Activated T-cell treated with anti-CD3 and anti-CD28 coated beads, Interleukin-2, amount 50 U/mL, for 1 hour (primary cell): ENCODE results near the gene OXGR1.
"Not testable (repeated sequence)": the region's sequence is repeated elsewhere in the genome, so short reads cannot be mapped to it uniquely, and the experiment has no call there.

Source experiments
- DNase-seq: peaks from one replicate; pipeline ENCODE4 v3.0.0-alpha.2; 2020

Gene OXGR1

DNA sequence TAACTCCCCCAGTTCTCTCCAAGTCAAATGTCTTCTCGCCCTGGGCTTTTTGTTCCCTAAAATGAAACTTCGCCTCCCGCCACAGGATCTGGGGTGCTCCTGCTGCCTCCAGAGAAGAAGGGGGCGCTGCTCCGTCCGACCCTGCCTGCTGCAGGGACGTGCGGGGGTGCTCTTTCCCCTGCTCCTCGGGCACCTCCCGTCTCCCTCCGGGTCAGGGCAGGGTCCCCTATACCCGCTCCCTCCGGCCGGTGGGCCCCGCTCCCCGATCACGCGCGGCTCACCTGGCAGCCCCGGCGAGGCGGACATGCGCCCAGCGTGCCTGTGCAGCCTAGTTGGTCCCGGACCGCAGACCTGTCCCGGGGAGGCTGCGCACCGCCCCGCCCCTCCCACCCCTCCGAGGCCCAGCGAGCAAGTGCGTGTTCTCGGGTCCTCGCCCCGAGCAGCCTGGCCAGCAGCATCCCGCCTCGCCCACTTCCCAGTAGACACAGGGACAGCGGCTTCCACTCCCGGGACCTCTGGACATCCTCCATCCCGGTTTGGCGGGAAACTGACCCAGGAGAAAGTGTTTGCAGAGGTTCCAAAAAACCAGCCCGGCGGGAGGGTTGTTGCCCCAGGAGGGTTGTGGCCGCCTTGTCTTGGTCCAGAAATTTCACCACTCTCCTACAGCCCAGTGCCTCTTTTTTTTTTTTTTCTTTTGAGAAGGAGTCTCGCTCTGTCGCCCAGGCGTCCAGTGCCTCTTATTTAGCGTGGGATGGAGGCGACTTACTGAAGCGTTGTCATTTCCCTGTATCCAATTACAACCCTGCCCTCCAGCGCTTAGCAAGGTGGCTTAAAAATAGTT is at the start of gene OXGR1:
Gene OXGR1, minus strand, starts transcription at position 460 of the 841 bp plus-strand sequence. CDS start 6,717 bp downstream, outside the sequence.
- DNase-seq = no peak

DNA sequence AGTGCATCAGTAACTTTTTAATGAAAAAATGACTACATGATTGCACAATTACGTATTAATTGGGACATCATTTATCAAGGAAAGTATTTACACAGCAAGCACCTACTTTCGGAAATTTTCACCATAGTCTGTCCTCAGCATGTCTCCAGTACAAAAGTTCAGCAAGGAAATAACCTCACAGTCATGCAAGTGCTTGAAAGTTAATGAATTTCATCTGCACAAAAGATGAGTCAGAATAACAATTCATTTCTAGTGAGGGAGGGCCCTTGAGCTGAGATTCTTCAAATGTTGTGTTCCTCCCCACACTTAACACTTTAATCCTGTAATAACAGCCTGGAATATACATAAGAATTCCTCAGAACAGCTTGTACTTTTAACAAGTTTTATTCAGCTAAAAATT is 49.0 kb upstream of the OXGR1 start:
- no peak for DNase-seq

DNA sequence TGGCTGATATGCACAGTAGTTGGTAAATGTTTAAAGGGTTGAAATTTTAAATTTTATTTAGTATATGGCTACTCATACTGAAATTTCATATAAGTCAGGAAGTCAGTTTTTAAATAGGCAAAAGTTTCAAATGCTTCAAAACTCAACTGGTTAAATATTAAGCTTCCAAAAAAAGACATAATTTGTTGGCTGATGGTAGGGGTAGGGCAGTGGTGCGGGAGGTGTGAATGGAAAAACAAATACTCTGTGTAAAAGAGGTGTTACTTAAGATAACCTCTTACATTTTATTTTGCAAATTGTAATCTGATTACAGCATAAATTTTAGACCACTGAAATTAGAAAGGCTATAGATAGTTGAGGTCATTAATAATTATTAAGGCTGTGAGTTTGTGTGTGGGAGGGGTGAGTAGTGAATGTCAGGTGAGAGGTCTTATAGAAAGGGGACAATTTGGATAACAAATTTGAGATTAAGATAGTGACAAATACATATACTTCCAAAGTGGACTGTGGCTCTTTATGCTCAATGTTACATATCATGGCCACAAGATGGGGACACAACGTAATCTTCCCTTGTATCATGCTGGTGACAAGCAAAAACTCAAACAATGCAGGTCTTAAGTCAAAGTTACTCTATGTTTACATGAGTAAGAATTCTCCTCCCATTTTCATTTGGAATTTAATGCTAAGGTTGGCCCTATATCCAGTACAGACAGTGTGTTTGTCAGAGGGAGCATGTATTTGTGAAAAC is 36.6 kb upstream of the OXGR1 start:
- no peak for DNase-seq

DNA sequence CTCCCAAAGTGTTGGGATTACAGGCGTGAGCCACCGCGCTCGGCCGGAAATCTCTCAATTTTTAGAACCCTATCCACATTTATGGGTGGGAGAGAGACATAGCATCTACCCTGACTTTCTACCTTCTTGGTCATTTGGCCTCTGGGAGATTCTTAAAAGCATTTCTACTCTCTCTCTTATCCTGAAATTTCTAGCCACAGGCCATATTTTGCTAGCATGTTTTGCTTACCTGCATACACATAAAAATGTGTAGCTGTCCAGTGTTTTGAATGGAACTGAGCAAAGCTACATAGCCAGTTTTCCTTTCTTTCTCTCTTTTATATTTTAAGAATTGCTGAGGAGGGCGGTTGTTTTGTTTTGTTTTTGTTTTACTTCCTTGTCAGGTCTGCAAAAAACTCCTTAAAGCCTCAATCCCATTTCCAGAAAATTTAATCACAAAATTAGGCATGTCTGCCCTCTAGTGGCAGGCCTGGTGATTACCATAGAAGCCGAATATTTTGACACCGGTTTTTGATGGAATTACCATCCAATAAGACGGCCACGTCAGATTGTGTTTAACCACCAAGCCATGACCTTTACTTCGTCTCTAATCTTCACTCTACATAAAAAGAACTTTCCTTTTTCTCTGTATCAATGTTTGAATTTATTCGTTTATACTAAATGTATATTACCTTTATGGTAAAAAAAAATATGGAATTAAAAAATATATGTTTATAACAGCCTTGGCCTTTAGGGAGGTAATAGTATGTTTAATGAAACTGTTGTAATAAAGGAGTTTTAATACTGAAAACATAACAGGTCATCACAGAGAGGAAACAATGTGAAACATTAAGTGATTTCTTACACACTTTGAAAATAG is 34.4 kb upstream of the OXGR1 start:
- DNase-seq = peak; percentile 22

DNA sequence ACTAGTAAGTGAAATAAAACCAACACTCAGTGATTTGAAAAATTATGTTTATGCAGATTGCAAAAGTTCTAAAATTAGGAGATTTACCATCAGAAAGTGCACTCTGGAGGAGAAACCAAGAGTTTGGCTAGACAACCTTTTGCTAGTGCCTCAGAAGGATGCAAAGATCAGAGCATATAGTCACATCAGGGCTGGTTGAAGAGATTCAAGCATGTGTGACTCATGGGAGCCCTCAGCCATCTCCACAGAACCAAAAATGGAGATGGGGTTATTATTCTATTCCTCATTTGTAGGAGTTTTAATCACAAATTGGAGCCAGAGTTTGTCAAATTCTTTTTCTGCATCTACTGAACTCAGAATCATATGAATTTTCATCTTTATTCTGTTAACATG is 32.9 kb upstream of the OXGR1 start:
- no peak for DNase-seq

DNA sequence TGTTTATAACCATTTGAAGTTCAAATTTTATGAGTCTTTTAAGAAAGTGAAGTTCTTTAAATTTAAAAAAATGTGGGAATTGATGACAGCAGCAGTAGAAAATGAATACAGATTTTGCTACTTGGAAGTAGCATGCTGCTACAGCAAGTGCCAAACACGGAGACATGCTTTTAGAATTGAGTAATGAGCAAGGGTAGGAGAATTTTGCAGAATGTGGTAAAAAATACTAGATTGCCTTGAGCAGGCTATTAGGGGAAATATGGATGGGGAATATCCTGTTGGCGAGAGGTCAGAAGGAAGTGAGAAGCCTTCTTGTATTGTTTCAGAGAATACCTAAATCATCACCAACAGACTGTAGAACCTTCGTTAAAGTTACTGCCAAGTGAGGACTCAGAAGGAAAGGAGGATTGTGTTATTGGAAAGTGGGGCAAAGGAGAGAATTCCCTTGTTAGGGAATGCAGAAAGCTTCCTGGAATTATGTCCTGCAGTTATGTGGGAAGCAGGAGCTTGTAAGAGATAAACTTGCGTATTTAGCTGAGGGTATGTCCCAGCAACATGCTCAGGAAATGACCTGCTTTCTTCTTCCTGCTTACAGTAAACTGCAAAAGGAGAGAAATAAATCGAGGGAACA is 32.4 kb upstream of the OXGR1 start:
- DNase-seq = no peak

DNA sequence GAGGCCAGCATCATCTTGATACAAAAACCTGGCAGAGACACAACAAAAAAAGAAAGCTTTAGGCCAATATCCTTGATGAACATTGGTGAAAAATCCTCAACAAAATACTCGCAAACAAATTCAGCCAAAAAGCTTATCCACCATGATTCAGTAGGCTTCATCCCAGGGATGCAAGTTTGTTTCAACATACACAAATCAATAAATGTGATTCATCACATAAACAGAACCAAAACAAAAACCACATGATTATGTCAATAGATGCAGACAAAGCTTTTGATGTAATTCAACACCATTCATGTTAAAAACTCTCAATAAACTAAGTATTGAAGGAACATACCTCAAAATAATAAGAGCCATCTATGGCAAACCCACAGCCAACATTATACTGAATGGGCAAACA is 29.5 kb upstream of the OXGR1 start:
- DNase-seq = not testable (repeated sequence)

DNA sequence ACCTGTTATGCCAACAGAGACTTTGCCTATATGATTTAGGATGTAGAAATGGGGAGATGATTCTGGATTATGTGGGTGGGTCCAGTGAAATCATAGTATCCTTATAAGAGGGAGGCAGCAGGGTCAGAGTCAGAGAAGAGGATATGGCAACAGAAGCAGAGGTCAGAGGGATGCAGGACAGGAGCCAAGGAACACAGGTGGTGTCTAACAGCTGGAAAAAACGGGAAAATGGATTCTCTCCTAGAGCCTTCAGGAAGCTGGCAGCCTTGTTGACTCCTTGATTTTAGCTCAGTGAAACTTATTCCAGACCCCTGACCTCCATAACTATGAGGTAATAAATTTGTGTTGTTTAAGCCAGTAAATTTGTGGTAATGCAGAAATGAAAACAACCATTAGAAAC is 28.8 kb upstream of the OXGR1 start:
- DNase-seq = no peak

DNA sequence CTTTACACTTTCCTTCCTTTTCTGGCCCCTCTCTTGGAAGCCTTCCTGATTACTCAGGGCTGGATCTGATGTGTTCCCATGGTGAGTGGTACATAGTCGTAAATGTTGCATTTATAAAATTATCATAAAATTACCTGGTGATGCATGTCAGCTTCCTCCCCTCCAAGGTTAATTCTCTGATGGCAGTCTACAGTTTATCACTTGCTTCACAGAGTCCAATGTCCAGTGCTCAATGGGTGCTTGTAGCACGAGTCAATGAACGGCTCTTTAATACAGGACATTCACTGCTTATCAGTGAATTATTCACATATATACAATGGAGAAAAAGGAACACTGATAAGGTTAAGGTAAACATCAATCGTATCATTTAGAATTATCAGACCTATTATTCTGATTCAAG is 27.0 kb upstream of the OXGR1 start:
- no peak for DNase-seq

DNA sequence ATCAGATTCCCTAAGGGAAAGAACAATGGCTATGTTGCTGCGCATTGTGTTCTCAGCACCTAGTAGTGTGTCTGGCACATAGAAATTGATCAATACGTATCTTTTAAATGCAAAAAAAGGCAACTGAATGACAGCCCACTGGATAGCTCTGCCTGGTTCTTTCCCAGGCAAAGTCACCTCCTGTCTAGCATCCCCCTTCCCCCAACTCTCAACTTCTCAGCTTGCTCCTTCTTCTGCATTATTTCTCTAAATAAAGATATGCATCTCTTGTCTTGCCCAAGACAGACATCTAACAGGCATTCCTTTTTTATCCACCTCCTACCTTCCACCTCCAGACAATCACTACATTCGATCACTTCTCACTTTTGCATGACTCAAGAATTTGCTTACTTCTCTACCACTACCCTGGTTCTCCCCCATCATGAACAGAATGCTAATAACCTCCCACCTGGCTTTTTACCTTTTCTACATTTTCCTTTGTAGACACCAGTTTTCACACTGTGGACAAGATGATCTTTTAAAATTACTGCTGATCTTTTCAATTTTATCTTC is 26.5 kb upstream of the OXGR1 start:
- no peak for DNase-seq

DNA sequence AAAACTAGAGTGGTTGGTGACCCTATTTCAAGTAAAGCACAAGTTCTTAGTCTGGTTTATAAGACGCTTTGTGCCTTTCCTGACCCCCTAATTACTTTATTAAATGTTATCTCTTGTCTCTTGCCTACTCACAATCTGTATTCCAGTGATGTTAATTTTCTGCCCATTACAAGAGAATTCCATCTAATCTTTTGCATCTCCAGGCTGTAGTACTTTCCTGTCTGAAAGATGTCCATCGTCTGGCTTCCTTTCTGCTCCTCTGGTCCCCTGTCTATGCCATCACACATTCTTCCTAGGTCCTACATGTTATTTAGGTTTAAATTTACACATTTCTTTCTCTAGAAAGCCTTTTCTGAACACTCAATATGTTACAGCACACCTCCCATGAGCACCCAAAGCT is 25.9 kb upstream of the OXGR1 start:
- DNase-seq = no peak

DNA sequence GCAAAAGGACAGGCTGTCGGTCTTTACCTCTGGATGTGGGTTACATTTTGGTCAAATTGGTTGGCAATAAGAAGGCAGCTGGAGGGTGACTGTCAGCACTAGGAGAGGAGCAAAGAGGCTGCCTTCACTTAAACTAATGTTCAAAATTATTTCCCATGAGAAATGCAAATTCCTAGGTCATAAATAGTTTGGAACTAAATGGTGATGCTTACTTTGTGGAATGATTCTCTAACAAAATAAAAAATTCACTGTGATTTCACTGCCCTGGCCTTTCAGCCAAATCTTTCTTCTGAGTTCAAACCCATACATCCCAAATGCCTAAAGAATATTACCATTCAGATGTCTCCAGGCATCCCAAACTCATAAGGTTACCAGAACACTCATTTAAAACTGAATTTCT is 25.0 kb upstream of the OXGR1 start:
- DNase-seq = no peak

DNA sequence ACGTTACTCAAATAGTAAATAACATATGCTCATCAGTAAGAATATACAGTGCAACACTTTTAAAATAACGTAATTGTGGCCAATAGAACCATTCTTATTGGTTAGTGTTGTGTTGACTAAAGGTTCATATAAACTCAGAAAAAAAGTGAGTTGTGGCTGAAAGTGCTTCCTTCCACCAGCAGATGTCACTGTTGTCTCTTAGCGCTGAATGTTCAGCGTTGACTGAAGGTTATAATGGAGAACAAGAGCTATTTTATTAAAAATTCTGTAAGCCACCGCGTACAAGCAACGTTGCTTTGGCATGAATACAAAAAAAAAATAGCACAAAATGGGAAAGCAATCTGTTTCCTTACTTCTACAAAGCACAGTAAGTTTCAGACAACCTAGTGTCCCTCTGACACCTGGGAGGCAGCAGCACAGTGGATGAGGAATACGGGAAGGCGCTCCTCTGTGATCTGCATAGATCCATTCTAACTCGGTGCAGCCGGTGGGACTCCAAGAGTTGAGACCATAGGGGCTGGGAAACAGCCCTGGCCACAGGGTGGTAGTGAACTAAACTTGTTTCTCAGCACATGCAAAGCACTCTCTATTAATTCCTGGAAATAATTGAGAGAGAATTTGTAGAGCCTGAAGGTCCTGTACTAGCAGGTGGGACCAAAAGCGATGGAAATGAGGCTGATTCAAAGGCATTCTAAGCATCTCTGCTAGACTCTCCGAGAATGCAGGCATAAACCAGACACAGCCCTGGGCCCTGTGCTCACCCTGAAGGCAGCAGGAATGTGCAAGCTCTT is 23.9 kb upstream of the OXGR1 start:
- no peak for DNase-seq

DNA sequence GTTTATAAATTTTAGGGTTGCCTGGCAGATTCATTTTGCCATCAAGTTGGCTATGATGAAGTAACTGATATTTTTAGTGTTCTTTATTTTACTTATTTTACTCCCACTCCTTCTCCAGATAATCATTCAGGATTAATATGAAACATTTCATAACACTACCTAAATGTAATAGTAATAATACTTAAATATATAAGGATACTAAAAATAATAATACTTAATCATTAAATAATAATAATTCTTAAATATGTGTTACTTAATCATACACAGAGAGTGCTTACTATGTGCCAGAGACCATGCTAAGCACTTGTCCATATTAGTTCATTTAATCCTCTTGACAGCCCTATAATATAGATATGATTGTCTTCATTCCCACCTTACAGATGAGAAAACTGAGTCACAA is 23.0 kb upstream of the OXGR1 start:
- no peak for DNase-seq

DNA sequence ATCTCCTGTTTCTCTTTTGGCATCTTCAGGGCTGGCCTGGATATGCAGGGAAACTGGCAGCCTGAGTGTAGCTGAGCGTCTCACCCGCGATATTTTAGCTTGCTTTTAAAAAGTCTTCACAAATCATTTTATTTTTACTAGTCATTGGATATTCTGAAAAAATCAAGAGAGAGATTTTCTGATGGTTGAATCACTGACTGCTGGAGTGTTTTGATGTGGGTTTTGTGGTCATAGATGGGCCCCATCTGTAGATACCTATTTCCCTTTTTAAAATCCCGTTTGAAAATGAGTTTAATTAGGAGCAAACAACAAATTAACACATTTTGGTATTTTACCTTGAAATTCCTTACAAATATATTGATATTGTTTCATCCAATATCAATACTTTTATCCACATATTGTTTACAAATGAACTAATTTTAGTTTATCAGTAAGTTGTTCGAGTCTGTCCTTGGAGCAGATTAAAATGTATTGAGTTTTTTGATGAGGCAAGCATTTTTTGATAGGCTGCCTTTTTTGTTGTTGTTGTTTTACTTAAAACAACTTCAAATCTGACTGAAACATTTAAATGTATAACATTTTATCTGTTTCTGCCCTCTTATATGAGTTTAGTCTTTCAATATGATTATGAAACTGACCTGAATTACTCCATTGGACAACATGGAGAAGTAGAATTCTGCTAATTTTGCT is 21.5 kb upstream of the OXGR1 start:
- no peak for DNase-seq

DNA sequence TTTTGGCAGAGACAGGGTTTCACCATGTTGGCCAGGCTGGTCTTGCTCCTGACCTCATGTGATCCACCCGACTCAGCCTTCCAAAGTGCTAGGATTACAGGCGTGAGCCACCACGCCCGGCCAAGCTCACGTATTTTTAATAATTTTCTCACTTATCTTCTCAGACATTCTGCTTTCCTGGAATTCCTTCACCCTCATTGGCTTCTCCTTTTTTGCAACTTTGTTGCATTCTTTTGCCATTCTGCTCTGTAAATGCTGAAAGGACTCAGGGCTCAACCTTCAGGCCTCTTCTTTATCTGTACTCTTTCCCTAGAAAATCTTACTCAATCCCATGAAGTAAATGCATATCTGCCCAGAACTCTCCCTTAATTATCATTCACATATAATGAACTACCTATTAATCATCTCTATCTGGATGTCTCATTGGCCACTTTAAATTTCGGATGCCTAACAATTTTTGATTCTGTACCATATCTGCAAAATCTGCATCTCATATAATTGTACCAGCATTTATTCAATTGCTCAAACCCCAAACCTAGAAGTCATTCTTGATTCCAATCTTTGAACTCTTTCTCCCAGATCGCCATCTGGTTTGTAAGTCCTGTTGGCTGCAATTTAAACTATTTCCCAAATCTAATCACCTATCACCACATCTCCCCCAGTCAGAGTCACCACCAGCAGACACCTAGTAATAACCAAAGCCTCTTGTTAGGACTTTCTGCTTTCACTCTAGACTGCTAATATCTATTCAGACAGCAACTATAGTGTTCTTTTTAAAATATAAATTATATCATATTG is 18.2 kb upstream of the OXGR1 start:
- no peak for DNase-seq

DNA sequence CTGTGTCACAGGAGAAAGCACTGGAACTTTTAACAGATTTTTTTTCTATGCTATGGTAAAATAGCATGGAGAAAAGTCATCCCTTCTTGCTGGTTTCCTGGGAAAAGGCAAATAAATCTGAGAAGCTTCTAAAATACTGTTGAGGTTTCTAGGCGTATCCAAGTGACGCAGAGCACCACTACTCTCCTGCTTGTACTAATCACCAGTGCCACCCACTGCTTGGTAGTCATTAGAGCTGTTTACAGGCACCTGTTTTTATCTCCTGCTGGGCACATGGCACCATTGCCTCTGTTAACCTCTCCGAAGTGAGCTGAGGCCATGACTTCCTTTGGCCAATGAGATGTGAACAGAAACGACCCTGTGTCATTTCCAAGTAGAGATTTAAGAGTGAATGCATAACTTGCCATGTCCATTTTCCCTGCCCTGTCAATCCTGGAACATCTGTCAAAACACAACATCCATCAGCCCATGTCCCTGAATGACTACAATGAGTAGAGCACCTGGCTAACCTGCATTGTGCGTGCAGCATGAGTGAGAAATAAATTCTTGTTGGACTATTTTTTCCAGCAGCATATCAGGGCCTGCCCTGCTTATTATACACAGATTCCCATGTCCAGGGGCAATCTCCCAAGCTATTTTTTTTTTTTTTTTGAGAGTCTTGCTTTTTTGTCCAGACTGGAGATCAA is 17.3 kb upstream of the OXGR1 start:
- DNase-seq = no peak

DNA sequence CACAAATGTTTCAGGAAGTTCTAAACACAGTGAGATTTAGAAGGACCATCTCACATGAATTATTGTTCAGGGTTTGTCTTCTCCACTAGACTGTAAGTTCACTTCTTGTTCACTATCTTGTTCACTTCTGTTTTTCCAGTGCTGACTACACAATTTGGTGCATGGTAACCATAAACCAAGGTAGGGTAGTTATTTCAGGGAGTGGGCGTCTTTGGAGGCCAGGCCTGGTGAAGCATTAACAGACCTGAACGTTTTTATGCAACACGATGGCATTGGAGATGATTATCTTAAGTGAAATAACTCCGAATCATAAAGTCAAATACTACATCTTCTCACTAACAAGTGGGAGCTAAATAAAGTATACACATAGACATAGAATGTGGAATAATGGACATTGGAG is 14.4 kb upstream of the OXGR1 start:
- no peak for DNase-seq

DNA sequence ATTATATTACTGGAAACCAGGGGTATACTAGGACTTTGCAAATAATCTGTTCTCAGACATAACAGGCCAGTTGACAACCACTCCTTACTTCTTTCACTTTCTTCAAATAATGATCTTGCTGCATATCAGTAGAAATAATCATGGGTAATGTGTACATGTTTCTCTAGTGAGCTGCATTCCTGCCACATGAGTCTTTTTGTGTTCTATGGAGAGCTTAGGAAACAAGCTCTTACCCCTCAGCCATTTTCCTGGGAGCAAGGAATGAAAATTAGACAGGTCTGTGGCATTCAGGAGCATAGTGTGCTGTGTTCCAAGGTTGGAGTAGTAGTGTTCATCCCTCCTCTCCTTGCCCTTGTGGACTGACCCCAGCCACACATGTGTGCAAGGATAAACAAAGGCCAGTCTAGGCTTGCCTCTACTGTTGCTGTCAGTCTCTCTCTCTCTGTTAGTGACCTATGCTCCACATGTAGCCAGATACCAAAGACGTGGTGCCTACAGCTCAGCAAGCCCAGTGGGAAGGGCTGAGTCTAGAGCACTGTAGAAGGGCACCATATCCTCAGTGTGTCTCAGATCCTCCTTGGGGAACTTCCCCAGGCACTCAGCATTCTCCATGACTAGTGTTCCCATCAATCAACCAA is 11.5 kb upstream of the OXGR1 start:
- no peak for DNase-seq
